GM12878 (cell line): ENCODE results near the gene P3H2. TPM values are rescaled to one million over a fixed set of nuclear protein-coding genes. Genes with fewer than 3 reads are reported as not detected.
"Not testable (repeated sequence)": the region's sequence is repeated elsewhere in the genome, so short reads cannot be mapped to it uniquely, and the experiment has no call there.

Source experiments
- ATAC-seq: fragments of 200-7000 bp; cut with Tn5 transposase; 3 replicates; pipeline ENCODE4 v1.9.1; 2020; ENCODE audit warnings: mild to moderate bottlenecking, moderate library complexity
- BruUV-seq: library from RNA; stranded (reverse); fragments of 400-500 nt; replicated peaks from 2 replicates; lab custom pipeline; 2021; lab: Mats Ljungman, UMichigan
- CTCF ChIA-PET: fragments of 300-600 bp; sonication (Branson Sonifier 250); formaldehyde crosslinking; extraction: SDS; loops from one replicate; lab custom pipeline; 2021; ENCODE audit warnings: inconsistent platforms; lab: Yijun Ruan, JAX
- POLR2A ChIA-PET: fragments of 350-600 bp; formaldehyde crosslinking; extraction: SDS; loops from one replicate; lab custom pipeline; 2021; ENCODE audit warnings: inconsistent platforms; lab: Charles Lee
- RAD21 ChIA-PET: fragments of 300-600 bp; sonication (Branson Sonifier 250); formaldehyde crosslinking; loops from one replicate; lab custom pipeline; 2023; ENCODE audit warnings: antibody characterized with exemption; ENCODE audit not compliant: unreplicated experiment; lab: Charles Lee
- SMC1A ChIA-PET: fragments of 300-600 bp; sonication (Branson Sonifier 250); formaldehyde crosslinking; loops from one replicate; lab custom pipeline; 2023; ENCODE audit not compliant: unreplicated experiment, uncharacterized antibody; lab: Charles Lee
- DNase-seq: peaks from one replicate; pipeline ENCODE4 v3.0.0-alpha.2; 2011; ENCODE audit warnings: low read depth, low spot score
- FAIRE-seq: peaks from 3 replicates; lab custom pipeline; 2011; peaks lifted over from hg19 to GRCh38; lab: Jason Lieb, UNC
- H2AFZ ChIP-seq: 2 replicates; pipeline ENCODE4 v1.6.0; 2011; ENCODE audit warnings: low read depth, low read length, control low read depth; ENCODE audit not compliant: control insufficient read depth
- H3K27ac ChIP-seq: 2 replicates; pipeline ENCODE4 v1.5.1; 2011; ENCODE audit warnings: control low read depth; ENCODE audit not compliant: control insufficient read depth, insufficient read depth
- H3K27me3 ChIP-seq, 2 experiments: replicated peaks in 1 of 2; 2 replicates each; pipeline versions ENCODE4 v1.6.0 to v1.6.1; 2011; ENCODE audit warnings: low read length in 1 of 2; ENCODE audit not compliant: control insufficient read depth in 2 of 2, insufficient read depth in 2 of 2
- H3K36me3 ChIP-seq, 2 experiments: 2 replicates each; pipeline ENCODE4 v1.5.1; 2011; ENCODE audit warnings: low read length in 1 of 2; ENCODE audit not compliant: control insufficient read depth in 2 of 2, insufficient read depth in 2 of 2
- H3K4me1 ChIP-seq: 2 replicates; pipeline ENCODE4 v1.6.1; 2011; ENCODE audit warnings: mild to moderate bottlenecking, low read length, moderate library complexity, mixed read lengths; ENCODE audit not compliant: control insufficient read depth, insufficient read depth
- H3K4me2 ChIP-seq: 2 replicates; pipeline ENCODE4 v1.6.0; 2011; ENCODE audit warnings: control low read depth; ENCODE audit not compliant: control insufficient read depth, insufficient read depth
- H3K4me3 ChIP-seq: fragments of 200-600 bp; sonication (generic); 2 replicates; pipeline ENCODE4 v1.5.1; 2016
- H3K79me2 ChIP-seq: 2 replicates; pipeline ENCODE4 v1.6.0; 2011; ENCODE audit warnings: low read length; ENCODE audit not compliant: control insufficient read depth, insufficient read depth
- H3K9ac ChIP-seq: 2 replicates; pipeline ENCODE4 v1.8.0; 2011; ENCODE audit warnings: low read length, control low read depth, mixed read lengths; ENCODE audit not compliant: control insufficient read depth, insufficient read depth
- H3K9me3 ChIP-seq: replicated peaks from 3 replicates; pipeline ENCODE4 v1.5.1; 2011; ENCODE audit warnings: mild to moderate bottlenecking, low read length; ENCODE audit not compliant: control insufficient read depth, insufficient read depth
- H4K20me1 ChIP-seq: 2 replicates; pipeline ENCODE4 v1.6.0; 2011; ENCODE audit not compliant: control insufficient read depth, insufficient read depth
- CHD2 ChIP-seq: IDR thresholded peaks from 2 replicates; pipeline ENCODE4 v1.6.1; 2011; ENCODE audit warnings: low read depth, low read length, improper control_type of control experiment, borderline replicate concordance
- E2F8 ChIP-seq: fragments of 450-650 bp; IDR thresholded peaks from 2 replicates; pipeline ENCODE4 v1.6.1; 2018; ENCODE audit warnings: mild to moderate bottlenecking, low read depth, moderate library complexity; ENCODE audit not compliant: partially characterized antibody
- WGBS: methylation state at CpG from one replicate; pipeline ENCODE4 v1.1.6; 2016; ENCODE audit warnings: low lambda C conversion rate; ENCODE audit not compliant: insufficient replicate concordance, insufficient coverage; ENCODE audit errors: missing lambda C conversion rate; 5-methylcytosine and 5-hydroxymethylcytosine counted together
- in situ Hi-C: fragments of 300-500 bp; cut with MboI; formaldehyde crosslinking; loops from 9 replicates; pipeline ENCODE4 v1.14.3; 2018; ENCODE audit warnings: mixed read lengths
- intact Hi-C: fragments of 100-400 bp; cut with micrococcal nuclease; formaldehyde crosslinking; loops from one replicate; pipeline ENCODE4 v1.14.2; 2022; ENCODE audit not compliant: unreplicated experiment
- polyA plus RNA-seq, 11 experiments: library from polyadenylated mRNA; depleted of rRNA in 4 of 11; unstranded in 6 of 11; stranded (reverse) in 5 of 11; fragments of >200 nt; fragmentation: Nextera tagmentation in 4 of 11; fragmentation: Illumina TruSeq in 1 of 11; extraction: Ambion mirVana in 4 of 11; extraction: Trizol in 1 of 11; gene quantifications; 1 replicate in 1 of 11; 2 replicates in 10 of 11; pipeline versions ENCODE4 v1.2.1 to v1.2.3, GENCODE V29; 2011 to 2016; ENCODE audit warnings: inconsistent platforms in 2 of 11, missing spikeins in 2 of 11, low read depth in 1 of 11
- total RNA-seq, 4 experiments: library from RNA; depleted of rRNA in 3 of 4; stranded (reverse); fragments of >200 nt in 3 of 4; fragmentation: Illumina TruSeq in 1 of 4; extraction: Trizol in 1 of 4; gene quantifications; 2 replicates each; pipeline versions ENCODE4 v1.2.1 to v1.2.3, GENCODE V29; 2013 to 2021

Gene P3H2
- total and polyA plus RNA-seq, 10 of the 15 experiments (the other 5 are each of a cell fraction or from before 2014, with no cell fraction given) = 27.0 to 97.6 (median 83.2) TPM

GRCh38 chr3:190150681-190151080 lies 30.0 kb upstream of the P3H2 start (continued):
- no peak for TF ChIP-seq E2F8
- TF ChIP-seq CHD2 = no peak

GRCh38 chr3:190149830-190150619 lies 29.3 kb upstream of the P3H2 start:
- H3K79me2 ChIP-seq, ATAC-seq, H3K4me1 ChIP-seq, H4K20me1 ChIP-seq, intact Hi-C loops, RAD21 ChIA-PET, DNase-seq, H3K4me2 ChIP-seq, H2AFZ ChIP-seq, H3K9me3 ChIP-seq, H3K27ac ChIP-seq, H3K9ac ChIP-seq, BruUV-seq, in situ Hi-C loops, FAIRE-seq, H3K36me3 ChIP-seq, POLR2A ChIA-PET, H3K4me3 ChIP-seq, H3K27me3 ChIP-seq: not testable (repeated sequence)
- CTCF ChIA-PET = interaction anchor here (0.6 kb wide), 1 partner anchor 66 kb away, joined by 3 read pairs; no protein-coding TSS in a partner anchor
- SMC1A ChIA-PET = interaction anchor here (2.2 kb wide), 1 partner anchor 9 kb away, joined by 6 read pairs; no protein-coding TSS in a partner anchor
- WGBS = 60% methylated on average over 6 of the region's 6 CpGs

- in situ Hi-C loops, H3K27ac ChIP-seq, POLR2A ChIA-PET, H3K4me3 ChIP-seq, H3K36me3 ChIP-seq, CTCF ChIA-PET, H2AFZ ChIP-seq, DNase-seq, H4K20me1 ChIP-seq, ATAC-seq, SMC1A ChIA-PET, H3K4me1 ChIP-seq, RAD21 ChIA-PET, BruUV-seq, intact Hi-C loops, H3K9me3 ChIP-seq, H3K9ac ChIP-seq, H3K27me3 ChIP-seq, H3K4me2 ChIP-seq, H3K79me2 ChIP-seq, FAIRE-seq: not testable (repeated sequence)
- WGBS = 42% methylated on average over 7 of the region's 7 CpGs
These were observed 24.1 kb upstream of the P3H2 start for GRCh38 chr3:190144793-190145192.
